ENCODE data around the gene ALLC. TPM values are rescaled to one million over a fixed set of nuclear protein-coding genes. Genes with fewer than 3 reads are reported as not detected.

Gene ALLC
- total and polyA plus RNA-seq, 10 donors: not detected

DNA sequence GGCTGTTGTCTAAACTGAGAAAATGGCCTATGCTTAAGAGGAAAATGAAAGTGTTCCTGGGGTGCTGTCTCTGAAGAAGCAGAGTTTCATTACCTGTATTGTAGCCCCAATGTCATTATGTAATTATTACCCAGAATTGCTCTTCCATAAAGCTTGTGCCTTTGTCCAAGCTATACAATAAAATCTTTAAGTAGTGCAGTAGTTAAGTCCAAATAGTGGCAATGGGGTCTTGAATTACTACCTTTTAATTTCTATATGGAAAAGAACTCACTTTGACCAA is 13.8 kb upstream of the ALLC start:
- intact Hi-C loops (cut with DNase I; ENCODE audit: low total_unique reads): no loop called here
- Histone ChIP-seq H3K4me1 (no peaks in the 10 kb centered on the region), H3K9me3 (no peaks in the 10 kb centered on the region), H3K27ac (no peak overlapping the region), H3K36me3 (no peaks in the 10 kb centered on the region), H3K4me3 (no peak overlapping the region), H3K27me3 (replicated peaks in 1 of 7) (no peaks in the 10 kb centered on the region)
- TF ChIP-seq POLR2A (IDR thresholded peaks at IDR 0.05) (no peak), POLR2AphosphoS5 (IDR thresholded peaks at IDR 0.05) (no peak)
- TF ChIP-seq, protein P1, sequence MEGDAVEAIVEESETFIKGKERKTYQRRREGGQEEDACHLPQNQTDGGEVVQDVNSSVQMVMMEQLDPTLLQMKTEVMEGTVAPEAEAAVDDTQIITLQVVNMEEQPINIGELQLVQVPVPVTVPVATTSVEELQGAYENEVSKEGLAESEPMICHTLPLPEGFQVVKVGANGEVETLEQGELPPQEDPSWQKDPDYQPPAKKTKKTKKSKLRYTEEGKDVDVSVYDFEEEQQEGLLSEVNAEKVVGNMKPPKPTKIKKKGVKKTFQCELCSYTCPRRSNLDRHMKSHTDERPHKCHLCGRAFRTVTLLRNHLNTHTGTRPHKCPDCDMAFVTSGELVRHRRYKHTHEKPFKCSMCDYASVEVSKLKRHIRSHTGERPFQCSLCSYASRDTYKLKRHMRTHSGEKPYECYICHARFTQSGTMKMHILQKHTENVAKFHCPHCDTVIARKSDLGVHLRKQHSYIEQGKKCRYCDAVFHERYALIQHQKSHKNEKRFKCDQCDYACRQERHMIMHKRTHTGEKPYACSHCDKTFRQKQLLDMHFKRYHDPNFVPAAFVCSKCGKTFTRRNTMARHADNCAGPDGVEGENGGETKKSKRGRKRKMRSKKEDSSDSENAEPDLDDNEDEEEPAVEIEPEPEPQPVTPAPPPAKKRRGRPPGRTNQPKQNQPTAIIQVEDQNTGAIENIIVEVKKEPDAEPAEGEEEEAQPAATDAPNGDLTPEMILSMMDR (IDR thresholded peaks at IDR 0.05 in 8 of 11, conservative IDR thresholded peaks at IDR 0.05 in 3 of 11): no peak
- no peak for DNase-seq

DNA sequence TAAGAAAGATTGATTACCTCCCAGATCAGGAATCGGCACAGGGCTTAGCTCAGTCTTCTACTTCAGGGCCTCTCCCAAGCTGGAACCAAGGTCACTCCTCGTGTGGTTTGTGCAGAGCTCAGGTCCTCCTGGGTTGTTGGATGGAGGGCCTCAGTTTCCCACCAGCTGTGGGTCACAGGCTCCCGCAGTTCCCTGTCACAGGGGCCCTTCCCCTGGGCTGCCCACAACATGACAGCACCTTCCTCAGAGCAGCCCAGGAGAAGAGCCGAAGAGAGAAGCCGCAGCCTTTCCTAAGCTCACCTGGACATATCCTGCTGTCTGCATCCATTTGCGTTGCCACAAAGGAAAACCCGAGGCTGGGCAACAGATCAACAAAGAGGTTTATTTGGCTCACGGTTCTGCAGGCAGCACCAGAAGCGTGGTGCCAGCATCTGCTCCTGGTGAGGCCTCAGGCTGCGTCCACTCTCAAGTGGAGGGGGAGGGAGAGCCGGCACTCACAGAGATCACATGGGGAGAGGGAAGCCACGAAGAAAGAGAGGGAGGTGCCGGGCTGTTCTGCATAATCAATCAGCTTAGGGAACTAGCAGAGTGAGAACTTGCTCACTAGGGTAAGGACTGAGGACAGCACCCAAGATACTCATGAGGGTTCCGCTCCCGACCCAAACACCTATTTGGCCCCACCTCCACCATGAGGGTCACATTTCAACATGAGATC is 13.0 kb upstream of the ALLC start:
- no peaks in the 10 kb centered on the region for H3K9me3 ChIP-seq
- WGBS, 5 donors: 79 to 86% (median 83%) methylated on average over 15 of the region's 15 CpGs
- no peaks in the 10 kb centered on the region for H3K36me3 ChIP-seq
- TF ChIP-seq, protein P1 (IDR thresholded peaks at IDR 0.05 in 8 of 11, conservative IDR thresholded peaks at IDR 0.05 in 3 of 11): no peak
- TF ChIP-seq POLR2AphosphoS5 (IDR thresholded peaks at IDR 0.05): no peak
- no peak for TF ChIP-seq POLR2A (IDR thresholded peaks at IDR 0.05)
- H3K4me3 ChIP-seq: no peak overlapping the region
- H3K27me3 ChIP-seq (replicated peaks in 1 of 7): peaks cover 0 to 6% (median 0%) of the 10 kb centered on the region in 7 donors
- H3K4me1 ChIP-seq: no peaks in the 10 kb centered on the region
- DNase-seq: peak; percentile 56
- intact Hi-C loops (cut with DNase I; ENCODE audit: low total_unique reads): no loop called here
- no peak overlapping the region for H3K27ac ChIP-seq

DNA sequence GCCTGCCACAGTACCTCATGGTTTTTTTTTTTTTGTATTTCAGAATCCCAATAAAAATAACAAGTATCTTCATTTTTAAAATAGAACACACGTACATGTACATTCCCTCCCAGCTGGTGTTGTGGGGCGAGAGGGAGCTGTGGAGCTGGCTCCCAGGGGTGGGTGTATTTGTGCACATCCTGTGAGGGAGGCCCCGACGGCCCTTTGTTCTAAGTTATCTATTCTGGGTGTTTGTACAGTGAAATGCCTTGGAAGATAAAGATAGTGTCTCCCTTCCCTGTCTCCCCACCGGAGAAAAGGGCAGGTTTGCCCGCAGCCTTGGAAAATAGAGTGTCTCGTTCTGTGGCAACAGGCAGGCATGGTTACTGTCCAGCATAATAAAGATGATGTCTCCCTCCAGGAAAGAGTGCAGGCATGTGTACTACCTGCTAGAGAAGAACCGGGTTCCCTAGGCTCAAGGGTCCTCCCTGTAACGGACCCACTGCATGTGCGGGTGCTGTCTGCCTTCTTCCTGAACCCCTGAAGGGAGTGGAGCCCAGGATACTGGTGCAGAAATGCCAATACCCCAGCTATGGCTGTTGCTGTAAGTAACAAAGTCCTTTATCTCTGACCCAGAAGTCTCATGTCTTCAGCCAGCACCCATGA is 12.1 kb upstream of the ALLC start:
- WGBS, 5 donors: 71 to 78% (median 76%) methylated on average over 10 of the region's 10 CpGs
- no peak overlapping the region for H3K27ac ChIP-seq
- H3K9me3 ChIP-seq: no peaks in the 10 kb centered on the region
- peaks cover 0 to 14% (median 0%) of the 10 kb centered on the region in 7 donors for H3K27me3 ChIP-seq (replicated peaks in 1 of 7)
- intact Hi-C loops (cut with DNase I; ENCODE audit: low total_unique reads): no loop called here
- peaks cover 3 to 5% (median 3%) of the 10 kb centered on the region in 6 donors for H3K4me1 ChIP-seq
- H3K36me3 ChIP-seq: no peaks in the 10 kb centered on the region
- peak; percentile 65 for DNase-seq
- TF ChIP-seq POLR2A (IDR thresholded peaks at IDR 0.05): no peak
- TF ChIP-seq, protein P1 (IDR thresholded peaks at IDR 0.05 in 8 of 11, conservative IDR thresholded peaks at IDR 0.05 in 3 of 11): no peak
- no peak for TF ChIP-seq POLR2AphosphoS5 (IDR thresholded peaks at IDR 0.05)
- no peak overlapping the region for H3K4me3 ChIP-seq

DNA sequence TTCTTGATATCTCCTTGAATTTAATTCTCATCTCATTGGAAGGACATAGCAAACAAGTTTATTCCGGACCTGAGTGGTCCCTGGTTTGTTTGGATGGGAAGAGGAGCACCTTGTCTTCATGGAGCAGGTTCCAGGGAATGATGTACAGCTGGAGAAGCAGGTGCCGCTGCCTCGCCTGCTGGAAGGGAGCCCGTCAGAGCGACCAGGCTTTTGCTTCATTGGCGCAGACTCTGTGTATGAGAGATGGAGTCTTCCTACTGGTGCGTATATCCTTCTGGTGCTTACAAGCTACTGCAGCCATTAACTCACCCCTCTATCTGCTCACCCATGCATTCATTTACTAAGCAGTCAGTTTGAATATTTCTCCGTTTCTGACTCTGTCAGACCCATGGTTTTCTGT is 11.6 kb upstream of the ALLC start:
- Histone ChIP-seq H3K4me3 (no peak overlapping the region), H3K27me3 (replicated peaks in 1 of 7) (peaks cover 0 to 16% (median 0%) of the 10 kb centered on the region in 7 donors), H3K27ac (no peak overlapping the region), H3K9me3 (no peaks in the 10 kb centered on the region), H3K36me3 (no peaks in the 10 kb centered on the region), H3K4me1 (peaks cover 3 to 9% (median 6%) of the 10 kb centered on the region in 6 donors)
- TF ChIP-seq POLR2AphosphoS5 (IDR thresholded peaks at IDR 0.05): no peak
- no peak for TF ChIP-seq POLR2A (IDR thresholded peaks at IDR 0.05)
- TF ChIP-seq, protein P1 (IDR thresholded peaks at IDR 0.05 in 8 of 11, conservative IDR thresholded peaks at IDR 0.05 in 3 of 11): no peak
- intact Hi-C loops (cut with DNase I; ENCODE audit: low total_unique reads): no loop called here
- DNase-seq: peak; percentile 40
- 87 to 94% (median 90%) methylated on average over 8 of the region's 8 CpGs for WGBS, 5 donors
